Thoracic aorta (tissue), 2 donors: ENCODE data around the gene KCNJ6. TPM values are rescaled to one million over a fixed set of nuclear protein-coding genes. Genes with fewer than 3 reads are reported as not detected.

Experiments
- ATAC-seq: fragments of 150-250 bp; one replicate; pipeline ENCODE4 v1.8.0; 2017; ENCODE audit warnings: low read depth; ENCODE audit not compliant: insufficient number of reproducible peaks, low FRiP score
- DNase-seq: peaks from one replicate; pipeline ENCODE4 v3.0.0-alpha.2; 2020; ENCODE audit warnings: low spot score
- H3K27ac ChIP-seq, 2 donors: fragments of 200-600 bp; sonication (generic); 1 replicate in 1 of 2; 2 replicates in 1 of 2; pipeline ENCODE4 v1.5.1; 2016; ENCODE audit warnings: mild to moderate bottlenecking in 2 of 2, moderate library complexity in 2 of 2
- H3K27me3 ChIP-seq: fragments of 200-600 bp; sonication (generic); replicated peaks from 2 replicates; pipeline ENCODE4 v1.6.0; 2016; ENCODE audit warnings: mild to moderate bottlenecking; ENCODE audit not compliant: insufficient read depth
- H3K36me3 ChIP-seq: fragments of 200-600 bp; sonication (generic); one replicate; pipeline ENCODE4 v1.5.1; 2016
- H3K4me1 ChIP-seq, 2 donors: fragments of 200-600 bp; sonication (generic); 1 replicate in 1 of 2; 2 replicates in 1 of 2; pipeline versions ENCODE4 v1.5.1 to v1.6.0; 2016; ENCODE audit warnings: low read depth in 2 of 2, mild to moderate bottlenecking in 1 of 2; ENCODE audit not compliant: control insufficient read depth in 1 of 2
- H3K4me3 ChIP-seq: fragments of 200-600 bp; sonication (generic); 2 replicates; pipeline ENCODE4 v1.5.1; 2016; ENCODE audit warnings: mild to moderate bottlenecking
- H3K9me3 ChIP-seq: fragments of 200-600 bp; sonication (generic); 2 replicates; pipeline ENCODE4 v1.5.1; 2016
- total RNA-seq, 2 donors: library from RNA; depleted of rRNA; stranded (reverse); fragments of >200 nt; gene quantifications; one replicate each; pipeline versions ENCODE4 v1.1.0 to v1.2.3, GENCODE V29; 2016
- TF ChIP-seq, protein P1 (sequence below): fragments of 200-600 bp; sonication (generic); IDR thresholded peaks from one replicate; pipeline ENCODE4 v1.5.1; 2019; ENCODE audit warnings: antibody characterized with exemption

The KCNJ6 gene
- total RNA-seq, 2 donors from 2014 or later, result not detected

- no peaks in the 10 kb centered on the region for H3K27me3 ChIP-seq
- no peaks in the 10 kb centered on the region for H3K9me3 ChIP-seq
- ATAC-seq, result no peak
- H3K4me1 ChIP-seq, result peaks cover 12 to 41% of the 10 kb centered on the region in 2 donors
- H3K36me3 ChIP-seq, result no peaks in the 10 kb centered on the region
- no peak for DNase-seq
- H3K27ac ChIP-seq, result peak overlapping the region; percentile 41 to 72
- H3K4me3 ChIP-seq, result peak overlapping the region; percentile 4
- TF ChIP-seq, protein P1, sequence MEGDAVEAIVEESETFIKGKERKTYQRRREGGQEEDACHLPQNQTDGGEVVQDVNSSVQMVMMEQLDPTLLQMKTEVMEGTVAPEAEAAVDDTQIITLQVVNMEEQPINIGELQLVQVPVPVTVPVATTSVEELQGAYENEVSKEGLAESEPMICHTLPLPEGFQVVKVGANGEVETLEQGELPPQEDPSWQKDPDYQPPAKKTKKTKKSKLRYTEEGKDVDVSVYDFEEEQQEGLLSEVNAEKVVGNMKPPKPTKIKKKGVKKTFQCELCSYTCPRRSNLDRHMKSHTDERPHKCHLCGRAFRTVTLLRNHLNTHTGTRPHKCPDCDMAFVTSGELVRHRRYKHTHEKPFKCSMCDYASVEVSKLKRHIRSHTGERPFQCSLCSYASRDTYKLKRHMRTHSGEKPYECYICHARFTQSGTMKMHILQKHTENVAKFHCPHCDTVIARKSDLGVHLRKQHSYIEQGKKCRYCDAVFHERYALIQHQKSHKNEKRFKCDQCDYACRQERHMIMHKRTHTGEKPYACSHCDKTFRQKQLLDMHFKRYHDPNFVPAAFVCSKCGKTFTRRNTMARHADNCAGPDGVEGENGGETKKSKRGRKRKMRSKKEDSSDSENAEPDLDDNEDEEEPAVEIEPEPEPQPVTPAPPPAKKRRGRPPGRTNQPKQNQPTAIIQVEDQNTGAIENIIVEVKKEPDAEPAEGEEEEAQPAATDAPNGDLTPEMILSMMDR, result no peak
Measured at GRCh38 chr21:37737996-37738395, 178.3 kb downstream of the KCNJ6 start.

- Histone ChIP-seq H3K27me3 (no peaks in the 10 kb centered on the region), H3K36me3 (no peaks in the 10 kb centered on the region), H3K9me3 (no peaks in the 10 kb centered on the region), H3K4me3 (no peak overlapping the region), H3K27ac (peak overlapping the region; percentile 41 to 72), H3K4me1 (peaks cover 12 to 36% of the 10 kb centered on the region in 2 donors)
- DNase-seq (no peak), ATAC-seq (peak; percentile 74)
- TF ChIP-seq, protein P1, result no peak
Measured at GRCh38 chr21:37737507-37737906, 178.8 kb downstream of the KCNJ6 start.

- Histone ChIP-seq H3K27ac (no peak overlapping the region), H3K4me1 (peaks cover 12 to 30% of the 10 kb centered on the region in 2 donors), H3K4me3 (no peak overlapping the region), H3K27me3 (no peaks in the 10 kb centered on the region), H3K36me3 (no peaks in the 10 kb centered on the region), H3K9me3 (no peaks in the 10 kb centered on the region)
- ATAC-seq, result no peak
- TF ChIP-seq, protein P1, result no peak
- DNase-seq, result no peak
Measured at GRCh38 chr21:37734846-37735245, 181.4 kb downstream of the KCNJ6 start.

DNA sequence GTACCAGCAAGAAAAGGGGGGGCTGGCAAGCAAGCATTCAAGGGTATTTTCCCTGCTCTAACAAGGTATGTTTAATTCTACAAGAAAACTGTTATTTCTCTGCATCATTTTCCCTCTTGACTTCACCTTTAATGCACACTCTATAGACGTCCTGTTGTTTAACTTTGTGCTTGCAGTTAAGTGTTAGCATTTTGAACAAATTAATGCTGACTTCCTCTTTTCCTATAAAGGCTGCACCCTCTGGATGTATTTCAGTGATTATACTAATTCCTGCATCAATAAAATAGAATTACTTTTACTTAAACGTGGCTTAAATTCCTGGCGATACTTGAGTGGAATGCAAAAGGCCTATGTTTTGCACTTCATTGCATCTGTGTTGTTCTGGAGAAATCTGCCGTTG is 183.3 kb downstream of the KCNJ6 start:
- ATAC-seq (no peak), DNase-seq (no peak)
- TF ChIP-seq, protein P1, result no peak
- Histone ChIP-seq H3K36me3 (no peaks in the 10 kb centered on the region), H3K9me3 (no peaks in the 10 kb centered on the region), H3K4me3 (no peak overlapping the region), H3K4me1 (peaks cover 4 to 14% of the 10 kb centered on the region in 2 donors), H3K27ac (no peak overlapping the region), H3K27me3 (no peaks in the 10 kb centered on the region)

GRCh38 chr21:37724201-37724600 is 192.1 kb downstream of the KCNJ6 start:
- DNase-seq, result no peak
- TF ChIP-seq, protein P1, result no peak

More at GRCh38 chr21:37724201-37724600, 192.1 kb downstream of the KCNJ6 start:
- Histone ChIP-seq H3K36me3 (no peaks in the 10 kb centered on the region), H3K9me3 (no peaks in the 10 kb centered on the region), H3K27me3 (no peaks in the 10 kb centered on the region), H3K27ac (no peak overlapping the region), H3K4me3 (no peak overlapping the region), H3K4me1 (no peaks in the 10 kb centered on the region)
- ATAC-seq, result no peak
